NCI-H146 (cell line): Measurements from ENCODE around the gene KLHDC2.
"Not testable (repeated sequence)": the region's sequence is repeated elsewhere in the genome, so short reads cannot be mapped to it uniquely, and the experiment has no call there.

ENCODE experiments used
- DNase-seq: peaks from one replicate; lab custom pipeline; 2025; lab: John Stamatoyannopoulos, UW

The KLHDC2 gene

DNA sequence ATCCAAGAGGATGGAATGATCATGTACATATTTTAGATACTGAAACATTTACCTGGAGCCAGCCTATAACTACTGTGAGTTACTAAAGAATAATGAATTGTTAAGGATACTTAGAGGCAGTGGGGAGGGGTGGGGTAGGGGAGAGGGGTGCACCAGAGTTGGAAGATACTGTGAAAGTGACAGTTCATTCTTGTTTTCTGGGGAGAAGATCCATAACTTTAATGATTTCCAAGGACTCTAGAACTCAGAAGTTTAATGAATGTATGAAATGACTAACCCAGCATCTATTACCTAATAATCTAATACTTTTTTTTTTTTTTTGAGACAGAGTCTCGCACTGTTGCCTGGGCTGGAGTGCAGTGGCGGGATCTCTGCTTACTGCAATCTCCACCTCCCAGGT, 10.5 kb downstream of the KLHDC2 start:
- no peak for DNase-seq

DNA sequence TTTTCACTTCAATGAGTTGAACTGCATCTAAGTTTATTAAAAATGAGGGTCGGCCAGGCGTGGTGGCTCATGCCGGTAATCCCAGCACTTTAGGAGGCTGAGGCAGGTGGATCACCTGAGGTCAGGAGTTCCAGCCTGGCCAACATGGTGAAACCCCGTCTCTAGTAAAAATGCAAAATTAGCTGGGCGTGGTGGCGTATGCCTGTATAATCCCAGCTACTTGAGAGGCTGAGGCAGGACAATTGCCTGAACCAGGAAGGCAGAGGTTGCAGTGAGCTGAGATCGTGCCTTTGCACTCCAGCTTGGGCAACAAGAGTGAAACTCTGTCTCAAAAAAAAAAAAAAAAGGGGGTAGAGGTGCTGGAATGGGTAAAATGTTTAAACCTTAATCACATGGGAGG, 13.1 kb downstream of the KLHDC2 start:
- not testable (repeated sequence) for DNase-seq

- no peak for DNase-seq
These were observed 15.6 kb downstream of the KLHDC2 start for GRCh38 chr14:49783394-49784014.

GRCh38 chr14:49786315-49786714, 18.4 kb downstream of the KLHDC2 start:
- DNase-seq = no peak

- no peak for DNase-seq
These were observed 24.7 kb downstream of the KLHDC2 start for GRCh38 chr14:49792618-49793017.

DNA sequence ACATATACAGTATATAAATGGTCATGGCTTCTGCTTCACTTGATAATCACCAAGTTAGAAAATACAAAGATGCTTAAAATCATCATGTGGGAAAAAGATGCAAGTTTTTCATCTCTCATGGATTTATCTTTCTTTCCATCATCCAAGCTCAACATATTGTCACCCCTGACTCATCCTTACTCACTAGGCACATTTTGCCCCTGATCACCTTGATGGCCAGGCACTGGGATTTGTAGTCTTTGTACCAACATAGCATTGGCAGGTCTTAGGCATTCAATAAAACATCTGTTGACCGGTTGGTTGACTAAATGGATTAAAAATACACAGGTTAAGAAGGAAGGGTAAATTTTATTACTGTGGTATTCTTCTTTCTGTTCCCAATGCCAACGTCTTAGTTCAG, 28.1 kb downstream of the KLHDC2 start:
- DNase-seq = no peak

DNA sequence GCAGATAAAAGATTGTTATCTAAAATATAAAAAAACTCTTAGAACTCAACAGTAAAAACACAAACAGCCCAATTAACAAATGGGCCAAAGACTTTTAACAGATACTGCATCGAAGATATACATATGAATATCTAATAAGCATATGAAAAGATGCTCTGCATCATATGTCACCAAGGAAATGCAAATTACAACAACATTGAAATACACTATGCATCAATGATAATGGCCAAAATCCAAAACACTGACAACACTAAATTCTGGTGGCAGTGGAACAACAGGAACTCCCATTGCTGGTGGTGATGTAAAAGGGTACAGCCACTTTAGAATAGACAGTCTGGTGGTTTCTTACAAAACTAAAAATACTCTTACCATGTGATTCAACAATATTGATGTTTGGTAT, 40.8 kb downstream of the KLHDC2 start:
- DNase-seq = no peak

DNA sequence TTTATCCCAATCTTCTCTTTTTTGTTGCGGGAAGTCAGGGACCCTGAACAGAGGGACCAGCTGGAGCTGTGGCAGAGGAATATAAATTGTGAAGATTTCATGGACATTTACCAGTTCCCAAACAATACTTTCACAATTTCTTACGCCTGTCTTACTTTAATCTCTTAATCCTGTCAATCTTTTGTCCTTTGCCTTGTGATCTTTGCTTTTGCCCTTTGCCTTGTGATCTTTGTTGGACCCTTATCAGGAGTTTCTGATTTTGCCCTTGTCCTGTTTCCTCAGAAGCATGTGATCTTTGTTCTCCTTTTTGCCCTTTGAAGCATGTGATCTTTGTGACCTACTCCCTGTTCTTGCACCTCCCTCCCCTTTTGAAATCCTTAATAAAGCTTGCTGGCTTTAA, 48.2 kb downstream of the KLHDC2 start:
- DNase-seq = not testable (repeated sequence)

GRCh38 chr14:49816844-49817243, 48.9 kb downstream of the KLHDC2 start:
- no peak for DNase-seq

GRCh38 chr14:49820176-49820575, 52.2 kb downstream of the KLHDC2 start:
- no peak for DNase-seq

DNA sequence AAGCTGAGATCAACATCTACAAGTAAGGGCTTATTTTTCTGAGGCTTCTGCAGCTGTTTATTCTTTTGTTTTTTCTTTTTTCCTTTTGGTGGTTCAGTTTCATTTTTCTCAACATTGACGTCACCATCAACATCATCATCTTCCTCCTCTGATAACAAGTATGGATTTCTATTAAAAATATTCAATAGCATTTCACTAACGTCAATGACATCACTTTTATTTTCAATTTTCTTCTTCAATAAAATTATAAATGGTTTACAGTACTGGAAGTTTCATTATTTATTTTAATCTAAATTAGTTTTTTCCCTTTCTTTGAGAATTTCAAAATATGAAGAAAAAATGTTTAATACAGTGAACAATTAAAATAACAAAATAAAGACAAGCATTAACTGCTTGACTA, 60.7 kb downstream of the KLHDC2 start:
- DNase-seq = no peak
